Measurements from ENCODE around the gene CDH1.

DNA sequence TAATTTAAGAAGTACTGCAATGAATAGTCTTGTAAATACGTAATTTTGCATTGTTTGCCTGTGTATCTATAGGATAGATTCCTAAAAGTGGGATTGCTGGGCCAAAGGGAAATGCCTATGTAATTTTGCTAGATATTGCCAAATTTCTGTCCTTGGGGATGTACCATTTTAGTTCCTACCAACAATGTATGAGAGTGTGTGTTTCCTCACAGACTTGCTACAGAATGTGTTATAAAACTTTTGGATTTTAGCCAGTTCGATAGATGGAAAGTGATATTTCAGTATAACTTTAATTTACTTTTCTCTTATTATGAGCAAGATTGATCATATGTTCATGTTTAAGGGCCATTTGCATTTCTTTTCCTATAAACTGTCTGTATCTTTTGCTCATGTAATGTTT, 114.5 kb downstream of the CDH1 start:
- TF ChIP-seq, protein P1, sequence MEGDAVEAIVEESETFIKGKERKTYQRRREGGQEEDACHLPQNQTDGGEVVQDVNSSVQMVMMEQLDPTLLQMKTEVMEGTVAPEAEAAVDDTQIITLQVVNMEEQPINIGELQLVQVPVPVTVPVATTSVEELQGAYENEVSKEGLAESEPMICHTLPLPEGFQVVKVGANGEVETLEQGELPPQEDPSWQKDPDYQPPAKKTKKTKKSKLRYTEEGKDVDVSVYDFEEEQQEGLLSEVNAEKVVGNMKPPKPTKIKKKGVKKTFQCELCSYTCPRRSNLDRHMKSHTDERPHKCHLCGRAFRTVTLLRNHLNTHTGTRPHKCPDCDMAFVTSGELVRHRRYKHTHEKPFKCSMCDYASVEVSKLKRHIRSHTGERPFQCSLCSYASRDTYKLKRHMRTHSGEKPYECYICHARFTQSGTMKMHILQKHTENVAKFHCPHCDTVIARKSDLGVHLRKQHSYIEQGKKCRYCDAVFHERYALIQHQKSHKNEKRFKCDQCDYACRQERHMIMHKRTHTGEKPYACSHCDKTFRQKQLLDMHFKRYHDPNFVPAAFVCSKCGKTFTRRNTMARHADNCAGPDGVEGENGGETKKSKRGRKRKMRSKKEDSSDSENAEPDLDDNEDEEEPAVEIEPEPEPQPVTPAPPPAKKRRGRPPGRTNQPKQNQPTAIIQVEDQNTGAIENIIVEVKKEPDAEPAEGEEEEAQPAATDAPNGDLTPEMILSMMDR (IDR thresholded peaks at IDR 0.05): no peak
- TF ChIP-seq ZFX (IDR thresholded peaks at IDR 0.05; ENCODE audit: borderline replicate concordance): no peak
